A673 (cell line): ENCODE results near the gene FAM89A. TPM values are rescaled to one million over a fixed set of nuclear protein-coding genes. Genes with fewer than 3 reads are reported as not detected.

ENCODE experiments used
- BruUV-seq: library from RNA; stranded (reverse); fragments of 400-500 nt; replicated peaks from 2 replicates; lab custom pipeline; 2021; lab: Mats Ljungman, UMichigan
- CTCF ChIA-PET: fragments of 300-600 bp; sonication (Branson Sonifier 250); formaldehyde crosslinking; loops from one replicate; lab custom pipeline; 2022; ENCODE audit warnings: antibody characterized with exemption; lab: Charles Lee
- POLR2A ChIA-PET: fragments of 300-600 bp; sonication (Branson Sonifier 250); formaldehyde crosslinking; loops from one replicate; lab custom pipeline; 2022; ENCODE audit warnings: antibody characterized with exemption; ENCODE audit not compliant: low non-redundant PET; lab: Charles Lee
- DNase-seq: peaks from one replicate; pipeline ENCODE4 v3.0.0-alpha.2; 2015; ENCODE audit warnings: low spot score
- H3K27ac ChIP-seq: fragments of 200-600 bp; sonication (generic); 2 replicates; pipeline ENCODE4 v1.5.1; 2016; ENCODE audit warnings: mixed run types, low read depth, mild to moderate bottlenecking, mixed read lengths, antibody characterized with exemption, low read length; ENCODE audit not compliant: poor library complexity, severe bottlenecking
- H3K27me3 ChIP-seq: fragments of 200-600 bp; sonication (generic); replicated peaks from 2 replicates; pipeline ENCODE4 v1.6.1; 2017; ENCODE audit warnings: mixed run types, low read depth, mild to moderate bottlenecking, mixed read lengths, antibody characterized with exemption, low read length; ENCODE audit not compliant: insufficient read depth, poor library complexity
- H3K36me3 ChIP-seq: fragments of 200-600 bp; sonication (generic); 2 replicates; pipeline ENCODE4 v1.6.1; 2016; ENCODE audit warnings: mixed run types, mild to moderate bottlenecking, mixed read lengths, antibody characterized with exemption, low read length; ENCODE audit not compliant: insufficient read depth, poor library complexity, severe bottlenecking
- H3K4me1 ChIP-seq: fragments of 200-600 bp; sonication (generic); 2 replicates; pipeline ENCODE4 v1.6.1; 2017; ENCODE audit warnings: mixed run types, mild to moderate bottlenecking, mixed read lengths, antibody characterized with exemption, low read length; ENCODE audit not compliant: insufficient read depth, poor library complexity, severe bottlenecking
- H3K4me3 ChIP-seq: fragments of 200-600 bp; sonication (generic); 2 replicates; pipeline ENCODE4 v1.5.1; 2016; ENCODE audit warnings: low read depth, mixed run types, mild to moderate bottlenecking, mixed read lengths, low read length; ENCODE audit not compliant: poor library complexity, severe bottlenecking
- H3K9me3 ChIP-seq: fragments of 200-600 bp; sonication (generic); 2 replicates; pipeline ENCODE4 v1.6.1; 2016; ENCODE audit warnings: mixed run types, low read depth, mild to moderate bottlenecking, mixed read lengths, antibody characterized with exemption, low read length; ENCODE audit not compliant: poor library complexity, severe bottlenecking
- CTCF ChIP-seq: fragments of 300-800, 200-600 bp; sonication (generic); conservative IDR thresholded peaks from 2 replicates; pipeline ENCODE4 v1.5.1; 2017; ENCODE audit warnings: low read depth, mild to moderate bottlenecking, antibody characterized with exemption, low read length, moderate library complexity, mixed read lengths
- EZH2 ChIP-seq: fragments of 200-600 bp; sonication (generic); IDR thresholded peaks from 2 replicates; pipeline ENCODE4 v1.6.1; 2017; ENCODE audit warnings: borderline replicate concordance, low read depth, mild to moderate bottlenecking, mixed read lengths, antibody characterized with exemption, low read length; ENCODE audit not compliant: poor library complexity, severe bottlenecking
- intact Hi-C: fragments of 100-400 bp; cut with micrococcal nuclease; formaldehyde crosslinking; loops from one replicate; pipeline ENCODE4 v1.10.0; 2022; ENCODE audit not compliant: unreplicated experiment
- total RNA-seq: library from RNA; stranded (reverse); gene quantifications from 2 replicates; pipeline ENCODE4 v1.2.3, GENCODE V29; 2021

FAM89A gene
- total RNA-seq, 1 experiment from 2014 or later = 12.1 TPM

- ChIA-PET POLR2A (no interaction called here), CTCF (no interaction called here)
- Histone ChIP-seq H3K4me1 (peaks cover 6% of the 10 kb centered on the region), H3K27ac (no peak overlapping the region), H3K27me3 (no peaks in the 10 kb centered on the region), H3K9me3 (no peaks in the 10 kb centered on the region), H3K36me3 (no peaks in the 10 kb centered on the region), H3K4me3 (no peak overlapping the region)
- peak; percentile 17 for DNase-seq
- no peak for TF ChIP-seq EZH2
- TF ChIP-seq CTCF = no peak
- BruUV-seq = no TSS peak
- intact Hi-C loops = no loop called here
Observed at GRCh38 chr1:231020816-231021215, 19.2 kb downstream of the FAM89A start.

- H3K4me3 ChIP-seq = no peak overlapping the region
- CTCF ChIA-PET = no interaction called here
- H3K9me3 ChIP-seq = no peaks in the 10 kb centered on the region
- peaks cover 6% of the 10 kb centered on the region for H3K4me1 ChIP-seq
- no peak for TF ChIP-seq CTCF
- TF ChIP-seq EZH2 = no peak
- BruUV-seq = no TSS peak
- no peak for DNase-seq
- H3K36me3 ChIP-seq = no peaks in the 10 kb centered on the region
- intact Hi-C loops = no loop called here
- H3K27ac ChIP-seq = no peak overlapping the region
- POLR2A ChIA-PET = no interaction called here
- H3K27me3 ChIP-seq = no peaks in the 10 kb centered on the region
Observed at GRCh38 chr1:231020139-231020601, 19.9 kb downstream of the FAM89A start.

GRCh38 chr1:231019711-231020110 lies 20.3 kb downstream of the FAM89A start:
- H3K36me3 ChIP-seq = no peaks in the 10 kb centered on the region
- DNase-seq = no peak
- TF ChIP-seq CTCF (no peak), EZH2 (no peak)
- H3K9me3 ChIP-seq = no peaks in the 10 kb centered on the region
- ChIA-PET POLR2A (interaction anchor here (0.9 kb wide), 1 partner anchor 10 kb away, joined by 16 read pairs; no protein-coding TSS in a partner anchor), CTCF (no interaction called here)
- no peak overlapping the region for H3K4me3 ChIP-seq
- no peak overlapping the region for H3K27ac ChIP-seq
- no TSS peak for BruUV-seq
- intact Hi-C loops = no loop called here
- peaks cover 6% of the 10 kb centered on the region for H3K4me1 ChIP-seq
- H3K27me3 ChIP-seq = no peaks in the 10 kb centered on the region
